Keratinocyte (primary cell): ENCODE results near the gene PLEKHG2.

Experiments
- EZH2 ChIP-seq: IDR thresholded peaks from one replicate; pipeline ENCODE4 v1.6.1; 2012; ENCODE audit warnings: inconsistent platforms, mild to moderate bottlenecking, low read length, moderate library complexity
- TF ChIP-seq, protein P1 (sequence below), 3 experiments: IDR thresholded peaks in 1 of 3; conservative IDR thresholded peaks in 1 of 3; optimal IDR thresholded peaks in 1 of 3; 2 replicates in 2 of 3; 3 replicates in 1 of 3; pipeline versions ENCODE3 to v1.5.1; 2011; ENCODE audit warnings: low read length in 3 of 3, mild to moderate bottlenecking in 3 of 3, moderate library complexity in 2 of 3, control low read depth in 1 of 3, inconsistent platforms in 1 of 3; ENCODE audit not compliant: insufficient read depth in 2 of 3; ENCODE audit errors: extremely low read depth in 1 of 3

DNA sequence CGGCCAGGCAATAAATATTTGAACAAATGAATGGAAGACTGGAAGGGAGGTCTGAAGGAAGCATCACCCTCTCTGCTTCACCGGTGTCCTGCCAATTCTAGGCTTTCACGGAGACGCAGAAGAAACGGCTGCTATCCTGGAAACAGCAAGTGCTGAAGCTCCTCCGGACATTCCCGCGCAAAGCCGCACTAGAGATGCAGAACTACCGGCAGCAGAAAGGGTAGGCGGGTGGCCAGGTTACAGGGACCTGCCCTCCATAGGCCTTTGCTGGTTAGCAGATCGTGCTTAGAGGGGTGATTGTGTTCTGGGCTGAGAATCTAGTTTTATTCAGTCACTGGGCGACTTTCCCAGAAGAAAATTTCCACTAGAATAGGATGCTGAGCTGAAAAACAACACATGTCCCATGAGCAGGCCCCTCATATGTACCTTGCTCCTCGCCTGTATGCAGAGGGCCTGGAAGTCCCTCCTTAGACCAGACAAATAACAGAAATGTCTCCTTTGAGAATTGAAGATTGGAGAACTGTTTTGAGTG lies 32.5 kb upstream of the PLEKHG2 start:
- TF ChIP-seq, protein P1, sequence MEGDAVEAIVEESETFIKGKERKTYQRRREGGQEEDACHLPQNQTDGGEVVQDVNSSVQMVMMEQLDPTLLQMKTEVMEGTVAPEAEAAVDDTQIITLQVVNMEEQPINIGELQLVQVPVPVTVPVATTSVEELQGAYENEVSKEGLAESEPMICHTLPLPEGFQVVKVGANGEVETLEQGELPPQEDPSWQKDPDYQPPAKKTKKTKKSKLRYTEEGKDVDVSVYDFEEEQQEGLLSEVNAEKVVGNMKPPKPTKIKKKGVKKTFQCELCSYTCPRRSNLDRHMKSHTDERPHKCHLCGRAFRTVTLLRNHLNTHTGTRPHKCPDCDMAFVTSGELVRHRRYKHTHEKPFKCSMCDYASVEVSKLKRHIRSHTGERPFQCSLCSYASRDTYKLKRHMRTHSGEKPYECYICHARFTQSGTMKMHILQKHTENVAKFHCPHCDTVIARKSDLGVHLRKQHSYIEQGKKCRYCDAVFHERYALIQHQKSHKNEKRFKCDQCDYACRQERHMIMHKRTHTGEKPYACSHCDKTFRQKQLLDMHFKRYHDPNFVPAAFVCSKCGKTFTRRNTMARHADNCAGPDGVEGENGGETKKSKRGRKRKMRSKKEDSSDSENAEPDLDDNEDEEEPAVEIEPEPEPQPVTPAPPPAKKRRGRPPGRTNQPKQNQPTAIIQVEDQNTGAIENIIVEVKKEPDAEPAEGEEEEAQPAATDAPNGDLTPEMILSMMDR (optimal IDR thresholded peaks at IDR 0.05 in 1 of 3, IDR thresholded peaks at IDR 0.05 in 1 of 3, conservative IDR thresholded peaks at IDR 0.05 in 1 of 3; ENCODE audit: extremely low read depth in 1 of 3, insufficient read depth in 2 of 3, low read length in 3 of 3), result no peak
- no peak for TF ChIP-seq EZH2
